CD8-positive, alpha-beta memory T cell (primary cell): ENCODE results near the gene SHC2. TPM values are rescaled to one million over a fixed set of nuclear protein-coding genes. Genes with fewer than 3 reads are reported as not detected.

Experiments
- CTCF ChIA-PET: fragments of 350-600 bp; sonication (Branson Sonifier 250); formaldehyde crosslinking; loops from one replicate; lab custom pipeline; 2021; ENCODE audit warnings: antibody characterized with exemption; lab: Charles Lee
- POLR2A ChIA-PET: fragments of 350-600 bp; sonication (Branson Sonifier 250); formaldehyde crosslinking; loops from one replicate; lab custom pipeline; 2021; ENCODE audit warnings: antibody characterized with exemption; lab: Charles Lee
- DNase-seq, 5 donors: peaks; one replicate each; pipeline versions ENCODE4 v3.0.0 to v3.0.0-alpha.2; 2020 to 2022; ENCODE audit warnings: mixed read lengths in 1 of 5
- H3K27ac ChIP-seq: one replicate; pipeline ENCODE4 v1.7.0; 2013; ENCODE audit warnings: low read depth, mild to moderate bottlenecking, low read length, moderate library complexity
- H3K27me3 ChIP-seq: 2 replicates; pipeline ENCODE4 v1.7.0; 2013; ENCODE audit warnings: low read length, mild to moderate bottlenecking; ENCODE audit not compliant: insufficient read depth, poor library complexity, severe bottlenecking
- H3K36me3 ChIP-seq: 2 replicates; pipeline ENCODE4 v1.7.0; 2013; ENCODE audit warnings: mild to moderate bottlenecking, low read length, moderate library complexity; ENCODE audit not compliant: insufficient read depth
- H3K4me1 ChIP-seq: 2 replicates; pipeline ENCODE4 v1.7.0; 2013; ENCODE audit warnings: mild to moderate bottlenecking, low read length, moderate library complexity; ENCODE audit not compliant: insufficient read depth
- H3K4me3 ChIP-seq: 2 replicates; pipeline ENCODE4 v1.7.0; 2013; ENCODE audit warnings: mild to moderate bottlenecking, low read length
- H3K9me3 ChIP-seq: 2 replicates; pipeline ENCODE4 v1.7.0; 2013; ENCODE audit warnings: mild to moderate bottlenecking, low read length
- H3K27ac Mint-ChIP-seq, 8 donors: one replicate each; pipeline ENCODE4 v1.8.0; 2020 to 2021; ENCODE audit warnings: mixed read lengths in 8 of 8, mild to moderate bottlenecking in 6 of 8, inconsistent platforms in 3 of 8, moderate library complexity in 3 of 8
- H3K27me3 Mint-ChIP-seq, 2 donors: one replicate each; pipeline ENCODE4 v1.8.0; 2020 to 2021; ENCODE audit warnings: mixed read lengths in 2 of 2, mild to moderate bottlenecking in 1 of 2, moderate library complexity in 1 of 2
- H3K36me3 Mint-ChIP-seq, 3 donors: one replicate each; pipeline ENCODE4 v1.8.0; 2020 to 2021; ENCODE audit warnings: mixed read lengths in 3 of 3, inconsistent platforms in 1 of 3, mild to moderate bottlenecking in 1 of 3
- H3K4me1 Mint-ChIP-seq, 3 donors: one replicate each; pipeline ENCODE4 v1.8.0; 2020 to 2021; ENCODE audit warnings: mixed read lengths in 3 of 3, inconsistent platforms in 1 of 3, mild to moderate bottlenecking in 1 of 3
- H3K4me3 Mint-ChIP-seq, 7 donors: one replicate each; pipeline ENCODE4 v1.8.0; 2020 to 2021; ENCODE audit warnings: mixed read lengths in 7 of 7, mild to moderate bottlenecking in 6 of 7, moderate library complexity in 4 of 7, inconsistent platforms in 2 of 7
- H3K9me3 Mint-ChIP-seq, 5 donors: one replicate each; pipeline ENCODE4 v1.8.0; 2020 to 2022; ENCODE audit warnings: mixed read lengths in 5 of 5, mild to moderate bottlenecking in 3 of 5, moderate library complexity in 2 of 5, inconsistent platforms in 1 of 5
- polyA plus RNA-seq: library from polyadenylated mRNA; unstranded; fragments of 300-500 nt; fragmentation: Illumina TruSeq; gene quantifications from one replicate; pipeline ENCODE4 v1.2.3, GENCODE V29; 2021
- total RNA-seq, 2 experiments: library from RNA; stranded (reverse); gene quantifications; one replicate each; pipeline ENCODE4 v1.2.3, GENCODE V29; 2021

Gene SHC2
- total RNA-seq = under 1 TPM; 0.11 to 0.13 TPM
- polyA plus RNA-seq = not detected

- peaks cover 12% of the 10 kb centered on the region for H3K27me3 ChIP-seq
- POLR2A ChIA-PET = no interaction called here
- no peaks in the 10 kb centered on the region for H3K4me1 ChIP-seq
- DNase-seq = no peak
- H3K36me3 Mint-ChIP-seq = no peaks in the 10 kb centered on the region
- peaks cover 11 to 28% of the 10 kb centered on the region in 2 donors for H3K27me3 Mint-ChIP-seq
- H3K4me3 ChIP-seq = no peak within 1 kb of the TSS
- peak within 1 kb of the TSS; percentile 71 to 88 (median 78) for H3K4me3 Mint-ChIP-seq
- H3K27ac ChIP-seq = peak within 1 kb of the TSS; percentile 38
- H3K27ac Mint-ChIP-seq = peak within 1 kb of the TSS in 6 of 8 donors; percentile 37 to 84 (median 70)
- H3K4me1 Mint-ChIP-seq = peaks cover 8 to 18% (median 14%) of the 10 kb centered on the region in 3 donors
- H3K9me3 Mint-ChIP-seq = peaks cover 0 to 4% (median 0%) of the 10 kb centered on the region in 5 donors
- H3K9me3 ChIP-seq = no peaks in the 10 kb centered on the region
- H3K36me3 ChIP-seq = no peaks in the 10 kb centered on the region
- CTCF ChIA-PET = no interaction called here
Measured at GRCh38 chr19:460877-461720, at the start of gene SHC2. SHC2 (minus strand) TSS chr19:461033; CDS start chr19:460996, 37 bp downstream.

GRCh38 chr19:508204-509150 lies 47.6 kb upstream of the SHC2 start:
- H3K27me3 Mint-ChIP-seq = peaks cover 0 to 1% of the 10 kb centered on the region in 2 donors
- POLR2A ChIA-PET = interaction anchor here (2.2 kb wide), 1 partner anchor 20 kb away, joined by 26 read pairs; no protein-coding TSS in a partner anchor

GRCh38 chr19:507286-508203 lies 46.7 kb upstream of the SHC2 start, which contains the start of gene TPGS1:
TPGS1 (plus strand) TSS chr19:507497; CDS start chr19:507507, 10 bp downstream.
- Mint-ChIP-seq H3K9me3 (no peaks in the 10 kb centered on the region), H3K4me1 (peaks cover 33 to 54% (median 46%) of the 10 kb centered on the region in 3 donors), H3K27ac (peak within 1 kb of the TSS; percentile 91 to 100 (median 100)), H3K4me3 (peak within 1 kb of the TSS; percentile 88 to 99 (median 93)), H3K36me3 (peaks cover 0 to 9% (median 2%) of the 10 kb centered on the region in 3 donors), H3K27me3 (peaks cover 0 to 1% of the 10 kb centered on the region in 2 donors)
- Histone ChIP-seq H3K4me1 (peaks cover 54% of the 10 kb centered on the region), H3K27ac (peak within 1 kb of the TSS; percentile 85), H3K27me3 (no peaks in the 10 kb centered on the region), H3K9me3 (no peaks in the 10 kb centered on the region), H3K36me3 (no peaks in the 10 kb centered on the region), H3K4me3 (peak within 1 kb of the TSS; percentile 96)
- ChIA-PET CTCF (interaction anchor here (0.6 to 2.1 kb wide), 13 partner anchors 7 to 212 kb away, joined by 3 to 25 read pairs (median 5); partner anchors contain the start of gene CDC34), POLR2A (interaction anchor here (1.1 to 2.2 kb wide), 7 partner anchors 10 to 164 kb away, joined by 3 to 26 read pairs (median 4); partner anchors contain the start of genes BSG and GZMM)
- DNase-seq = peak; percentile 66 to 95 (median 80)

More at GRCh38 chr19:508204-509150, 47.6 kb upstream of the SHC2 start:
- Mint-ChIP-seq H3K9me3 (no peaks in the 10 kb centered on the region), H3K27ac (peak overlapping the region in 7 of 8 donors; percentile 80 to 94 (median 91)), H3K4me3 (peak overlapping the region; percentile 88 to 99 (median 93)), H3K4me1 (peaks cover 33 to 57% (median 48%) of the 10 kb centered on the region in 3 donors), H3K36me3 (peaks cover 0 to 9% (median 2%) of the 10 kb centered on the region in 3 donors)
- no peaks in the 10 kb centered on the region for H3K36me3 ChIP-seq
- no peak for DNase-seq
- H3K4me3 ChIP-seq = peak overlapping the region; percentile 96
- H3K27ac ChIP-seq = peak overlapping the region; percentile 85
- H3K4me1 ChIP-seq = peaks cover 57% of the 10 kb centered on the region
- CTCF ChIA-PET = no interaction called here
- H3K27me3 ChIP-seq = no peaks in the 10 kb centered on the region
- no peaks in the 10 kb centered on the region for H3K9me3 ChIP-seq

GRCh38 chr19:506404-507285 lies 45.8 kb upstream of the SHC2 start:
- POLR2A ChIA-PET = interaction anchor here (0.7 to 2.2 kb wide), 8 partner anchors 9 to 433 kb away, joined by 3 to 26 read pairs (median 4); partner anchors contain the start of genes BSG and GZMM
- CTCF ChIA-PET = interaction anchor here (0.6 to 2.1 kb wide), 15 partner anchors 8 to 211 kb away, joined by 3 to 25 read pairs (median 4); partner anchors contain the start of gene CDC34

GRCh38 chr19:504616-505015 lies 43.8 kb upstream of the SHC2 start:
- ChIA-PET CTCF (interaction anchor here (1.0 to 2.4 kb wide), 3 partner anchors 14 to 80 kb away, joined by 3 to 8 read pairs (median 4); no protein-coding TSS in a partner anchor), POLR2A (no interaction called here)
- H3K9me3 ChIP-seq = no peaks in the 10 kb centered on the region
- Mint-ChIP-seq H3K27ac (no peak overlapping the region), H3K36me3 (peaks cover 0 to 7% (median 0%) of the 10 kb centered on the region in 3 donors), H3K4me3 (no peak overlapping the region), H3K9me3 (no peaks in the 10 kb centered on the region), H3K27me3 (peaks cover 0 to under 1% of the 10 kb centered on the region in 2 donors), H3K4me1 (peaks cover 21 to 29% (median 26%) of the 10 kb centered on the region in 3 donors)
- no peaks in the 10 kb centered on the region for H3K27me3 ChIP-seq
- no peak for DNase-seq
- no peak overlapping the region for H3K27ac ChIP-seq
- H3K4me1 ChIP-seq = peaks cover 29% of the 10 kb centered on the region
- no peak overlapping the region for H3K4me3 ChIP-seq
- H3K36me3 ChIP-seq = no peaks in the 10 kb centered on the region

More at GRCh38 chr19:506404-507285, 45.8 kb upstream of the SHC2 start:
- DNase-seq = peak; percentile 90 to 98 (median 97)
- no peaks in the 10 kb centered on the region for H3K27me3 ChIP-seq
- H3K4me3 ChIP-seq = peak overlapping the region; percentile 96
- H3K27ac Mint-ChIP-seq = peak overlapping the region; percentile 91 to 100 (median 100)
- H3K4me3 Mint-ChIP-seq = peak overlapping the region; percentile 88 to 99 (median 93)
- no peaks in the 10 kb centered on the region for H3K9me3 ChIP-seq
- H3K9me3 Mint-ChIP-seq = no peaks in the 10 kb centered on the region
- no peaks in the 10 kb centered on the region for H3K36me3 ChIP-seq
- H3K4me1 Mint-ChIP-seq = peaks cover 32 to 45% (median 40%) of the 10 kb centered on the region in 3 donors
- peak overlapping the region; percentile 85 for H3K27ac ChIP-seq
- no peaks in the 10 kb centered on the region for H3K27me3 Mint-ChIP-seq
- H3K4me1 ChIP-seq = peaks cover 45% of the 10 kb centered on the region
- H3K36me3 Mint-ChIP-seq = peaks cover 0 to 9% (median 2%) of the 10 kb centered on the region in 3 donors

GRCh38 chr19:501646-502045 lies 40.8 kb upstream of the SHC2 start:
- Mint-ChIP-seq H3K27ac (no peak overlapping the region), H3K4me1 (peaks cover 9 to 19% (median 10%) of the 10 kb centered on the region in 3 donors), H3K27me3 (peaks cover 6 to 11% of the 10 kb centered on the region in 2 donors), H3K36me3 (no peaks in the 10 kb centered on the region), H3K9me3 (no peaks in the 10 kb centered on the region), H3K4me3 (no peak overlapping the region)
- H3K36me3 ChIP-seq = no peaks in the 10 kb centered on the region
- no peak overlapping the region for H3K4me3 ChIP-seq
- ChIA-PET CTCF (no interaction called here), POLR2A (no interaction called here)
- peaks cover 10% of the 10 kb centered on the region for H3K4me1 ChIP-seq
- no peak for DNase-seq
- H3K27me3 ChIP-seq = peaks cover 10% of the 10 kb centered on the region
- no peak overlapping the region for H3K27ac ChIP-seq
- H3K9me3 ChIP-seq = no peaks in the 10 kb centered on the region
